ENCODE results near the gene TBC1D28.
"Not testable (repeated sequence)": the region's sequence is repeated elsewhere in the genome, so short reads cannot be mapped to it uniquely, and the experiment has no call there.

TBC1D28 gene

DNA sequence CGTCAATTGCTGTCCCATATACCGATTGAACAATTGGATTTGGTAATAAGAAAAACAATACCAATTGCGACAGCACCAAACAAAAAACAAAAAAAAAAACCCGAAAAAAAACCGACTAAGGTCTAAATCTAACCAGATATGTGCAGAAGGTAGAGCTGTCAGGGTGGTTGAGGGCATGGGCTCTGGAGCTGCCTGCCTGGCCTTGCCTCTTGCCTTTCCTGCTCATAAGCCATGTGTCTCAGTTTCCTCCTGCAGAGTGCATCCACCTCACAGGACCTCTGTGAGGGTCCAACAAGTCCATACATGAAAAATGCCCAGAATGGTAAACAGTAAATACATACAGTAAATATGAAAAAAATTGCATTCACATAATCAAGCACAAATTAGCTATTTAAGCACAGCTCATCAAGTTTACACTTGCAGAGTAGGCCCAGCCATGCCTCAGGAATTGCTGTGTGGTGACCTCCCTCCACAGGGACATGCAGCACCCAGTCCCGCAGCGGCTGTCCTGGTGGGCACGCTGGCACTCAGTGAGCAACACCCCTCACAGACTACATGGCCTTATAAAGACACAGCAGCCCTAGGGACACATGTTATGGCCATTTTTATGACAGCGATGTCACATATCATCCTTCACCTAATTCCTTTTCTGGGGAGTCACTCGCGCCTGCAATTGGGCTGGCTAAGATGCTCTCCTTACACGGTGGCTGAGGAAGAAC, 17.9 kb downstream of the TBC1D28 start:
- TF ChIP-seq, protein P1, sequence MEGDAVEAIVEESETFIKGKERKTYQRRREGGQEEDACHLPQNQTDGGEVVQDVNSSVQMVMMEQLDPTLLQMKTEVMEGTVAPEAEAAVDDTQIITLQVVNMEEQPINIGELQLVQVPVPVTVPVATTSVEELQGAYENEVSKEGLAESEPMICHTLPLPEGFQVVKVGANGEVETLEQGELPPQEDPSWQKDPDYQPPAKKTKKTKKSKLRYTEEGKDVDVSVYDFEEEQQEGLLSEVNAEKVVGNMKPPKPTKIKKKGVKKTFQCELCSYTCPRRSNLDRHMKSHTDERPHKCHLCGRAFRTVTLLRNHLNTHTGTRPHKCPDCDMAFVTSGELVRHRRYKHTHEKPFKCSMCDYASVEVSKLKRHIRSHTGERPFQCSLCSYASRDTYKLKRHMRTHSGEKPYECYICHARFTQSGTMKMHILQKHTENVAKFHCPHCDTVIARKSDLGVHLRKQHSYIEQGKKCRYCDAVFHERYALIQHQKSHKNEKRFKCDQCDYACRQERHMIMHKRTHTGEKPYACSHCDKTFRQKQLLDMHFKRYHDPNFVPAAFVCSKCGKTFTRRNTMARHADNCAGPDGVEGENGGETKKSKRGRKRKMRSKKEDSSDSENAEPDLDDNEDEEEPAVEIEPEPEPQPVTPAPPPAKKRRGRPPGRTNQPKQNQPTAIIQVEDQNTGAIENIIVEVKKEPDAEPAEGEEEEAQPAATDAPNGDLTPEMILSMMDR (IDR thresholded peaks at IDR 0.05; ENCODE audit: low read depth, low read length), result no peak
- DNase-seq (ENCODE audit: extremely low read depth, low read depth), result no peak

DNA sequence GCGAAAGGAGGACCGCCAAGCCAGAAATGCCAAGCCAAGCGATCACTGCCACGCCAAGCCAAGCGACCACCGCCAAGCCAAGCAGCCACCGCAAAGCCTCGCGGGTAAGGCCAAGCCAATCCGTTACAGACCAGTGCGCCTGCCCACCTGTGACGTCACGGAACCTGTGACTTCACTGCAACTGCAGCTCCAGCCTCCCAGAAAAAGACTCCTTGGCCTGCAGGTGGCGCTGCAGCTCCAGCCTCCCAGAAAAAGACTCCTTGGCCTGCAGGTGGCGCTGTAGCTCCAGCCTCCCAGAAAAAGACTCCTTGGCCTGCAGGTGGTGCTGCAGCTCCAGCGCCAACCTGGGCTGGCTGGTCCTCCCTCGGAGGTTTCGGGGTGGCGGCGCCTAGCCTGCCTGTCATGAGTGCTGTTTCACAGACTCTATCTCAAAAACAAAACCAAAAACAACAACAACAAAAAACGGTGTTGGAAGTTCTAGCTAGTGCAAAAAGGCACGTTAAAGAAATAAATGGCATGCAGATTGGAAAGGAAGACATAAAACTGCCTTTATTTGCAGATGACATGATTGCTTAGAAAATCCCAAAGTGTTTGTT, 18.6 kb downstream of the TBC1D28 start:
- DNase-seq (ENCODE audit: extremely low read depth, low read depth), result peak; percentile 59
- TF ChIP-seq, protein P1 (IDR thresholded peaks at IDR 0.05; ENCODE audit: low read depth, low read length), result peak; percentile 90

DNA sequence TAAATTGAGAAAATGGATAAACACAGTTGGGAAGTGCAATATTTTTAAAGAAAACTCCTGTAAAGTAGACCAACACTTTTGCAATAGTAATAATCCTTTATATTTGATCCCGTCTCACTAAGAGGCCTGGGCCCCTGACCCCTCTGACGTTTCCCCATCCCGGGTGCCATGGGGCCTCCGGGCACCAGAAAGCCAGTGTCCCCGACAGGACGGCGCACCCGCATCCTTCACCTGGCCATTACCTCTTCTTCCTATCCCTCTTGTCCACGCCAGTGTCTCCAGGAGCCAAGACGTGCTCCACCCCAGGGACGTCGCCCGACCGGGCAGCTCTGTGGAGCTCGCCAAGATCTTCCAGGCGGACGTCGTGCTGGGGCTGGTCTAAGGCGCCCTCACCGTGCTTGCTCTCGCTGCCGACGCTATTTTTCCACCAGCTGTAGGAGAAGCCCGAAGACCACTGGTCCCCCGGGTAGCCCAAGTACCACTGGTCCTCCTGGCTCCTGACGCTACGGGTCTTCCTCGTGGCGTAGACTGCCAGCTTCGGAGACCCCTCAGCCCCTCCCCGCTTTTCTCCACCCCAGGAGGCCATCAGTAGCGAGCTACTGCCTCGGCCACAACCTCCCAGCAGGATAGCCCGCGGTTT, 19.2 kb downstream of the TBC1D28 start:
- DNase-seq (ENCODE audit: extremely low read depth, low read depth), result not testable (repeated sequence)

DNA sequence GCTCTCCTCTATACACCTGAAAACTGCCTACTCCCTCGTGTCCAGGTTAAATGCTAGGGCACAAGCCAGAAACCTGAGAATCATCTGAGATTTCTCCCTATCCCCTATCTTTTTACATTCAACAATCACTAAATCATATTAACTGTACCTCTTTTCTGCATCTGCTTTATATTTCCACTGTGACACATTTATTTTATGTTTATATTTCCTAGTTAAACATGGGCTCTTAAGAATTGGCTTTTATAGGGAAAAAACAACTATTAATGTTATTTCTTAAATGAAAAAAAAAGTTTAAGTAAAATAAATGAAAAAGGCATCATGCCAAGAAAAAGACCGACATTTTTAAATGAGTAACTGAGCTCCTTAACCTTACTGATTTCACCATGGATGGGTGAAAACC, 26.6 kb downstream of the TBC1D28 start:
- not testable (repeated sequence) for DNase-seq (ENCODE audit: extremely low read depth, low read depth)

DNA sequence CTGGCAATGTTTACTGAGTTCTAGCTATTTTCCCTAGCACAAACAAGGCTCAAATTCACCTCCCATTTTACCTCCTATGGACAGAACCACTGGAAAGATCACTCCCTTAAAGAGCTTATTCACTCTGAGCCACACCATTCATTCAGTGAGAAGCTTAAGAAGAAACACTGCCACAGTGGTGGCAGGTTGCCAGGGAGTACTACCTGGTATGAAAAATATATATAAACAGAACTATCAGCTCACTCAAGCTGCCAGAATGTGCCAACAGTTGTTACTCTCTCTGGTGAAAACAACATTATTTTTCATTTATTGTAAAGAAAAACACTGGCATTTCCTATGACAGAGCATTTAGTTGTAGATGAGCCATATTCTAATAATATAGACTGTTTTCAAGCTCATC, 31.2 kb downstream of the TBC1D28 start:
- DNase-seq (ENCODE audit: extremely low read depth, low read depth), result not testable (repeated sequence)

DNA sequence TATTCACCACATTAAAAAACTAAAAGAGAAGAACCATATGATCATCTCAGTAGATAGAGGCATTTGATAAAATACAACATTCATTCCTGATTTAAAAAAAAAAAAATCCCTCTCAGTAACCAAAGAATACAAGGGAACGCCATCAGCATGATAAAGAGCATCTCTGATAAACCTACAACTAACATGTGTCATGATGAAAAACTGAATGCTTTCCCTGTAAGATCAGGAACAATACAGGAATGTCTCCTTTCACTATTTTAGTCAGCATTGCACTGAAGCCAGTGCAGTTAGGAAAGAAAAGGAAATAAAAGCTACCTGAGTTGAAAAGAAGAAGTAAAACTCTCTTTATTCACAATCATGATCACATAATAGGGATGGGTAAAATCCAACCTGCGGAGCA, 51.1 kb downstream of the TBC1D28 start:
- DNase-seq (ENCODE audit: extremely low read depth, low read depth), result not testable (repeated sequence)

All from AG09319 (cell line).